Astrocyte of the cerebellum (primary cell): Measurements from ENCODE around the gene ARRB1.
A peak's percentile ranks its signal among the peaks of the same experiment; 100 is the strongest.

ENCODE experiments used
- DNase-seq: peaks from one replicate; pipeline ENCODE4 v3.0.0-alpha.2; 2011; ENCODE audit warnings: low read depth
- H3K4me3 ChIP-seq: 2 replicates; pipeline ENCODE4 v1.5.1; 2011; ENCODE audit warnings: mild to moderate bottlenecking, low read depth, low read length, moderate library complexity
- CTCF ChIP-seq: IDR thresholded peaks from 2 replicates; pipeline ENCODE4 v1.5.1; 2012; ENCODE audit warnings: low read length, low read depth, moderate library complexity, mild to moderate bottlenecking; ENCODE audit errors: missing control alignments
- in situ Hi-C: cut with HindIII; loops from 2 replicates; pipeline ENCODE4 v1.10.0; 2017; ENCODE audit warnings: low sequenced_read_pairs

ARRB1 gene

GRCh38 chr11:75214843-75215242 is 136.6 kb downstream of the ARRB1 start:
- no peak overlapping the region for H3K4me3 ChIP-seq
- DNase-seq, result no peak
- in situ Hi-C loops, result no loop called here
- TF ChIP-seq CTCF, result no peak

GRCh38 chr11:75214411-75214821 is 137.0 kb downstream of the ARRB1 start:
- peak; percentile 68 for DNase-seq
- in situ Hi-C loops, result no loop called here
- H3K4me3 ChIP-seq, result no peak overlapping the region
- TF ChIP-seq CTCF, result peak; percentile 60
